ENCODE data around the gene HDHD5. TPM values are rescaled to one million over a fixed set of nuclear protein-coding genes. Genes with fewer than 3 reads are reported as not detected.

HDHD5 gene
- total RNA-seq, 1 donor from 2014 or later = 30.7 TPM

GRCh38 chr22:17105143-17106129 lies 53.6 kb downstream of the HDHD5 start:
- no peaks in the 10 kb centered on the region for H3K27me3 Mint-ChIP-seq (ENCODE audit: unreplicated experiment)
- no peak for DNase-seq (ENCODE audit: extremely low spot score, unreplicated experiment)
- no peaks in the 10 kb centered on the region for H3K9me3 Mint-ChIP-seq (ENCODE audit: unreplicated experiment)
- no peaks in the 10 kb centered on the region for H3K4me1 Mint-ChIP-seq (ENCODE audit: unreplicated experiment)
- H3K27ac Mint-ChIP-seq (ENCODE audit: unreplicated experiment) = no peak overlapping the region
- H3K4me3 Mint-ChIP-seq (ENCODE audit: unreplicated experiment) = no peak overlapping the region
- peaks cover 22% of the 10 kb centered on the region for H3K36me3 Mint-ChIP-seq (ENCODE audit: unreplicated experiment)
- no peak for TF ChIP-seq CTCF (IDR thresholded peaks at IDR 0.05)

GRCh38 chr22:17104336-17104935 lies 54.6 kb downstream of the HDHD5 start:
- H3K4me1 Mint-ChIP-seq (ENCODE audit: unreplicated experiment) = no peaks in the 10 kb centered on the region
- no peak for DNase-seq (ENCODE audit: extremely low spot score, unreplicated experiment)
- no peaks in the 10 kb centered on the region for H3K9me3 Mint-ChIP-seq (ENCODE audit: unreplicated experiment)
- H3K27ac Mint-ChIP-seq (ENCODE audit: unreplicated experiment) = no peak overlapping the region
- H3K4me3 Mint-ChIP-seq (ENCODE audit: unreplicated experiment) = no peak overlapping the region
- no peaks in the 10 kb centered on the region for H3K27me3 Mint-ChIP-seq (ENCODE audit: unreplicated experiment)
- TF ChIP-seq CTCF (IDR thresholded peaks at IDR 0.05) = no peak
- H3K36me3 Mint-ChIP-seq (ENCODE audit: unreplicated experiment) = peaks cover 26% of the 10 kb centered on the region

- no peaks in the 10 kb centered on the region for H3K27me3 Mint-ChIP-seq (ENCODE audit: unreplicated experiment)
- no peak for DNase-seq (ENCODE audit: extremely low spot score, unreplicated experiment)
- H3K36me3 Mint-ChIP-seq (ENCODE audit: unreplicated experiment) = peaks cover 29% of the 10 kb centered on the region
- H3K27ac Mint-ChIP-seq (ENCODE audit: unreplicated experiment) = no peak overlapping the region
- no peak overlapping the region for H3K4me3 Mint-ChIP-seq (ENCODE audit: unreplicated experiment)
- no peaks in the 10 kb centered on the region for H3K4me1 Mint-ChIP-seq (ENCODE audit: unreplicated experiment)
- TF ChIP-seq CTCF (IDR thresholded peaks at IDR 0.05) = no peak
- H3K9me3 Mint-ChIP-seq (ENCODE audit: unreplicated experiment) = no peaks in the 10 kb centered on the region
Measured at GRCh38 chr22:17103351-17103750, 55.7 kb downstream of the HDHD5 start.

- no peak overlapping the region for H3K4me3 Mint-ChIP-seq (ENCODE audit: unreplicated experiment)
- no peaks in the 10 kb centered on the region for H3K9me3 Mint-ChIP-seq (ENCODE audit: unreplicated experiment)
- H3K27ac Mint-ChIP-seq (ENCODE audit: unreplicated experiment) = no peak overlapping the region
- no peaks in the 10 kb centered on the region for H3K27me3 Mint-ChIP-seq (ENCODE audit: unreplicated experiment)
- no peak for TF ChIP-seq CTCF (IDR thresholded peaks at IDR 0.05)
- peaks cover 27% of the 10 kb centered on the region for H3K36me3 Mint-ChIP-seq (ENCODE audit: unreplicated experiment)
- DNase-seq (ENCODE audit: extremely low spot score, unreplicated experiment) = no peak
- no peaks in the 10 kb centered on the region for H3K4me1 Mint-ChIP-seq (ENCODE audit: unreplicated experiment)
Measured at GRCh38 chr22:17102297-17102667, 56.8 kb downstream of the HDHD5 start.
